SIG-M5 treated with dmso at 0.1 percent for 504 hours (cell line): Measurements from ENCODE around the gene POLR2F.
"Not testable (repeated sequence)": the region's sequence is repeated elsewhere in the genome, so short reads cannot be mapped to it uniquely, and the experiment has no call there.

Experiments
- DNase-seq: peaks from one replicate; lab custom pipeline; 2025; ENCODE audit not compliant: unreplicated experiment; lab: John Stamatoyannopoulos, UW

The POLR2F gene

GRCh38 chr22:37952629-37953028 lies 870 bp upstream of the POLR2F start:
- DNase-seq: not testable (repeated sequence)

- DNase-seq: peak; percentile 50
Measured at GRCh38 chr22:37953062-37953436, 450 bp upstream of the POLR2F start.

- DNase-seq: no peak
Measured at GRCh38 chr22:37954686-37955085, 1.2 kb downstream of the POLR2F start.

GRCh38 chr22:37955825-37956397 lies 2.4 kb downstream of the POLR2F start:
- DNase-seq: not testable (repeated sequence)

- DNase-seq: no peak
Measured at GRCh38 chr22:37957232-37957631, 3.7 kb downstream of the POLR2F start.

GRCh38 chr22:37959231-37959825 lies 5.8 kb downstream of the POLR2F start:
- no peak for DNase-seq

- no peak for DNase-seq
Measured at GRCh38 chr22:37961062-37961461, 7.6 kb downstream of the POLR2F start.

- no peak for DNase-seq
Measured at GRCh38 chr22:37965940-37966664, 12.6 kb downstream of the POLR2F start.

GRCh38 chr22:37967147-37967546 lies 13.6 kb downstream of the POLR2F start:
- DNase-seq: no peak

- DNase-seq: no peak
Measured at GRCh38 chr22:37967637-37968451, 14.3 kb downstream of the POLR2F start.

- no peak for DNase-seq
Measured at GRCh38 chr22:37968452-37969251, 15.2 kb downstream of the POLR2F start.

GRCh38 chr22:37970864-37971263 lies 17.4 kb downstream of the POLR2F start:
- no peak for DNase-seq

GRCh38 chr22:37971475-37972434 lies 18.3 kb downstream of the POLR2F start:
- no peak for DNase-seq

GRCh38 chr22:37972527-37972926 lies 19.0 kb downstream of the POLR2F start:
- no peak for DNase-seq

- DNase-seq: no peak
Measured at GRCh38 chr22:37973271-37974170, 20.0 kb downstream of the POLR2F start.

GRCh38 chr22:37975153-37975552 lies 21.7 kb downstream of the POLR2F start:
- no peak for DNase-seq

- DNase-seq: not testable (repeated sequence)
Measured at GRCh38 chr22:37976022-37976421, 22.5 kb downstream of the POLR2F start.

- no peak for DNase-seq
Measured at GRCh38 chr22:37976547-37976946, 23.0 kb downstream of the POLR2F start.

GRCh38 chr22:37979782-37980181 lies 26.3 kb downstream of the POLR2F start:
- no peak for DNase-seq
